ENCODE results near the gene RBBP4. TPM values are rescaled to one million over a fixed set of nuclear protein-coding genes. Genes with fewer than 3 reads are reported as not detected.
"Not testable (repeated sequence)": the region's sequence is repeated elsewhere in the genome, so short reads cannot be mapped to it uniquely, and the experiment has no call there.

RBBP4 gene
- total RNA-seq, 1 donor from 2014 or later, result 253 TPM

GRCh38 chr1:32693455-32694174, 42.6 kb downstream of the RBBP4 start:
- DNase-seq (ENCODE audit: low read depth), result no peak

GRCh38 chr1:32695098-32695904, 44.3 kb downstream of the RBBP4 start:
- peak; percentile 80 for DNase-seq (ENCODE audit: low read depth)

DNA sequence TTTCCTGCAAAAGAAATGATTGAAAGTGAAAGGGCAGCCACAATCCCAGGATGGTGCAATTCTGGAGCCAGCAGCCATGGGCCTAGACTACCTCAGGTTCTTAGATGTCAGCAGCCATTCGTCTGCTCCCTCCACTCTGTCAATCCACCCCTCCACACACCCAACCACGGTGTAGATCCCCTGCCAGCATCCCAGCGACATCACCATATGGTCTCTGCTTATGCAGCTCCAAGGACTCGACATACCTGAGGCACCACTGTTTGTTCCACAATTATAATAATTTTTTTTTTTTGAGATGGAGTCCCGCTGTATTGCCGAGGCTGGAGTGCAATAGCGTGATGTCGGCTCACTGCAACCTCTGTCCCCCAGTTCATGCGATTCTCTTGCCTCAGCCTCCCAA, 45.0 kb downstream of the RBBP4 start:
- no peak for DNase-seq (ENCODE audit: low read depth)

DNA sequence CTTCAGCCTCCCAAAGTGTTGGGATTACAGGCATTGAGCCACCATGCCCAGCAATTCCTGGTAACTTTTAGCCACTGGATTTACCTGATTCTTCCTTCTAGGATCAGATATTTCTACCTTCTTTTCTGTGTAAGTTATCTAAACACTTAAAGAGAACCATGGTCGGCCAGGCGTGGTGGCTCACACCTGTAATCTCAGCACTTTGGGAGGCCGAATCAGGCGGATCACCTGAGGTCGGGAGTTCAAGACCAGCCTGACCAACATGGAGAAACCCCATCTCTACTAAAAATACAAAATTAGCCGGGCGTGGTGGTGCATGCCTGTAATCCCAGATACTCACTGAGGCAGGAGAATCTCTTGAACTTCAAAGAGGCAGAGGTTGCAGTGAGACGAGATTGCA, 46.0 kb downstream of the RBBP4 start:
- DNase-seq (ENCODE audit: low read depth), result not testable (repeated sequence)

- DNase-seq (ENCODE audit: low read depth), result no peak
Observed at GRCh38 chr1:32701421-32701911, 50.5 kb downstream of the RBBP4 start.

GRCh38 chr1:32701951-32702598, 51.1 kb downstream of the RBBP4 start:
- DNase-seq (ENCODE audit: low read depth), result no peak

DNA sequence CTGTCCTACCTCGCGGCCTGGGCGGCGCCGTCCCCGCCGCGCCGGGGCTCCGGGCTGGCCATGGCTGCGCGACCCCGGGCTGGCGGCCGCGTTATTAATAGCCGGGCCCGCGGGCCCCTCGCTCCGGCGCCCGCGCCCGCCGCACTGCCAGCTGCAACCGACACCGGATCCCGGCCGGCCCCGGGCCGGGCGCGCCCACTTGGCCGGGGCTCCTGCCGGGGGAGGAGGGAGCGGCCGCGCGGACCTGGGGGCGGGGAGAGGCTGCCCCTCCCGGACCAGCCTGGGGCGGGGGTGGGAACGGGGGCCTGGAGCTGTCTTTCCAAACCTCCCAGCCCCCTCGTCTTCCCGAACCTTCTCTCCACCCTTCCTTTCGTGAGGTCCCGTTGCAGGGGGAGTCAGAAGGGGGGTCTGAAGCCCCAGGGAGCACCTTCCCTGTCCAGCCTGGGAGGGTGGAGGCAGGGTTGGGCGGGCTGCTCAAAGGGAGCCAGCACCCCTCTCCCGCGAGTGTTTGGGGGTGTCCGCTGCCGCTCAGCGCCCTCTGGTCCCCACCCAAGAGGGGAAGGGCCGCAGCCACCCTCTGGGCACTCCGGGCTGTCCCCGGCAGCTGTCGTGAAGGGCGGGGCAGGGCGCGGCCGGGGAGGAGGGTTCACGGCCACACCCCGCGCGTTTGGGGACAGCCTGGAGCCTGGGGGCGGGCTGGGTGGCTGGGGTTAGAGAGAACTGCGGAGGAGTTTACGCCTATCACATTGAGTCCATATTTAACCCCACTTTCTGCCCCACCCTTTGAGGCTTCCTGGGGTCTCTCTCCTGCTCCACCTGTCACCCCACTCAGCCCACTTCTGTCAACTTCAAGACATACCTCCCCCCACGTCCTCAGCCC, 51.8 kb downstream of the RBBP4 start, which contains the start of gene SYNC:
Gene SYNC (minus strand): TSS at position 172 of the 880 bp plus-strand sequence. CDS start 110 bp downstream, at position 62.
- no peak for DNase-seq (ENCODE audit: low read depth)

GRCh38 chr1:32703479-32704291, 52.7 kb downstream of the RBBP4 start:
- peak; percentile 89 for DNase-seq (ENCODE audit: low read depth)

DNA sequence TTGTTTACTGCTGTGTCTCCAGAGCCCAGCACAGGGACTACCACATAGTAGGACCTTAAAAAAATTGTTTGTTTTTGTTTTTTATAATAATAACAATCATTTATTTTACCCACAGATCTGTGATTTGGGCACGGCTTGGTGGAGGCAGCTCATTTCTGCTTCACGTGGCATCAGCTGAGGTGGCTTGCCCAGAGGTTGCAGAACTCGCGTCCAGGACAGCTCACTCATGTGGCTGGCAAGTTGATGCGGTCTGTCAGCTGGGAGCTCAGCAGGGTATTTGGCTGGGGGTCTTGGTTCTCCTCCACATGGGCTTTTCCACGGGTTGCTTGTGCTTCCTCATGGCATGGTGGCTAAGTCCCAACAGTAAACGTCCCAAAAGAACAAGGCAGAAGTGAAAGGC, 54.5 kb downstream of the RBBP4 start:
- DNase-seq (ENCODE audit: low read depth), result no peak

DNA sequence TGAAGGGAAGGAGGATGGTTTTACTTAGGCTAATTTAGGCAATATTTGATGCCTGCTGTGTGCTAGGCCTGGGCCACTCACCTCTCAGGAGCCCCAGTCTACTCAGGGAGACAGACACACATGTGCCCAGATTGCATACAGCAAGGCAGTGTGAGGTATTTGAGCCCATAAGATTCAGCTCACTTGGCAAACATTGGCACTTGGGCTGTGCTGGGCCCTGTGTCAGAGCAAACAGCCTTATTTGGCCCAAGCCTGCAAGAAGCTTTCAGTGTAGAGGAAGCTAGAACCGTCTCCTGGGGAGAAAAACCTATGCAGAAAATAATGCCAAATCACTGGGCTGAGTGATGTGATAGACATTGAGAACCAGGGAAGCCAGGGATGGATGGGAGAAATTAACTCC, 55.5 kb downstream of the RBBP4 start:
- no peak for DNase-seq (ENCODE audit: low read depth)

DNA sequence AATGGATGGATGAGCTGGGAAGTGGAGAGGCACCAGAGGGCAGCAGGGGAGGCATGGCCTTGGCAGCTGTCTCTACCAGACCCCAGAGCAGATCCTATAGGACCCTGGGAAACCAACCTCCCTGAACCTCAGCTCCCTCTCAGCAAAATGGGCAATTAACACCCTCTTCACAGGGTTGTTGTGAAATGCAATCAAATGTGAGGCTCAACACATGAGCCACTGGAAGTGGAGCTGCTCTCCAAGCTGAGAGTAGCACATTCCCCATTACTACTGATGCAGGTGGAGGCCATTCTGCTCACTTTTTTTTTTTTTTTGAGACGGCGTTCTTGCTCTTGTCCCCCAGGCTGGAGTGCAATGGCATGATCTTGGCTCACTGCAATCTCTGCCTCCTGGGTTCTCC, 58.1 kb downstream of the RBBP4 start:
- DNase-seq (ENCODE audit: low read depth), result no peak

DNA sequence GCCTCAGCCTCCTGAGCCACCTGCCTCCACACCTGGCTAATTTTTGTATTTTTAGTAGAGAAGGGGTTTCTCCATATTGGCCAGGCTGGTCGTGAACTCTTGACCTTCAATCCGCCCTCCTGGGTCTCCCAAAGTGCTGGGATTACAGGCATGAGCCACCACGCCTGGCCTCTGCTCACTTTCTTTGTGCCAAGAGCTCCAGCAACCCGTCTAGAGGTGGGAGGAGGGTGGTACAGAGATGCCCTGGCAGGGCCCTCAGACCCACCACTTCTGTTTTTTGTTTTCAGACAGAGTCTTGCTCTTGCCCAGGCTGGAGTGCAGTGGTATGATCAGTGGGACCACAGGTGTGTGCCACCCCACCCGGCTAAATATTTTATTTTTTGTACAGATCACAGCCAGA, 58.5 kb downstream of the RBBP4 start:
- no peak for DNase-seq (ENCODE audit: low read depth)

DNA sequence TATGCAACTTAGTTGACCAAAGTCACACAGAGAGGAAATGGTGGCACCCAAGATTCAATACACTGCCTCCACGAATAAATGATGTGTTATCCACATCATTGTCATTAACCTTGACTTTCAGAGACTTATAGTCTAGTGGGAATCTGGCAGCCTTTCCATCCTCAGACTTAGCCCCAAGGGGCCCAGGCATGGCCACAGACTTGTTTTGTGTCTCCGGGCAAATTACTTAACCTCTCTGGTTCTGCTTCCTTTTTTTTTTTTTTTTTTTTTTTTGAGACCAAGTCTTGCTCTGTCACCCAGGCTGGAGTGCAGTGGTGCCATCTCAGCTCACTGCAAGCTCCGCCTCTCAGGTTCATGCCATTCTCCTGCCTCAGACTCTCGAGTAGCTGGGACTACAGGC, 60.2 kb downstream of the RBBP4 start:
- DNase-seq (ENCODE audit: low read depth), result not testable (repeated sequence)

DNA sequence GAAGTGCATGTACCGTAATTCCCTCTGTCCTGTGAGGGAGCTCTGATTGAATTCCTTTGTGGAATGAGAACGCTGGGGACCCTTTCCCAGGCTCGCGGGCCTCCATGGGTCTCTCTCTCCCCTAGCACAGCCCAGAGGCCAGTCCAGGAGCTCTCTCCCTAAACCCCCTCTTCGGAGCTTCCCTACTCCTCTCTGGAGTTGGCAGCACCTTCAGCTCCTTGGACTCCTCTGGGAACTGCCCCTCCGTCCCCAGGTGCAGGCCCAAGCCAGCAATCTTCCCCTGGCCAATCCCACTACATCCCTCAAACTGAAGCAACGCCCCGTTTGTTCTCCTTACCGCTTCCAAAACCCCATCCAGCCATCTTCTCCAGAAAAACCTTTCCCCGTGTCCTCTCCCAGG, 62.1 kb downstream of the RBBP4 start:
- DNase-seq (ENCODE audit: low read depth), result no peak

GRCh38 chr1:32714277-32714676, 63.3 kb downstream of the RBBP4 start:
- peak; percentile 74 for DNase-seq (ENCODE audit: low read depth)

GRCh38 chr1:32715901-32716311, 64.9 kb downstream of the RBBP4 start:
- no peak for DNase-seq (ENCODE audit: low read depth)

- peak; percentile 80 for DNase-seq (ENCODE audit: low read depth)
Observed at GRCh38 chr1:32716312-32717148, 65.5 kb downstream of the RBBP4 start.

GRCh38 chr1:32717503-32717902, 66.5 kb downstream of the RBBP4 start:
- no peak for DNase-seq (ENCODE audit: low read depth)

- DNase-seq (ENCODE audit: low read depth), result no peak
Observed at GRCh38 chr1:32718036-32718435, 67.0 kb downstream of the RBBP4 start.

DNA sequence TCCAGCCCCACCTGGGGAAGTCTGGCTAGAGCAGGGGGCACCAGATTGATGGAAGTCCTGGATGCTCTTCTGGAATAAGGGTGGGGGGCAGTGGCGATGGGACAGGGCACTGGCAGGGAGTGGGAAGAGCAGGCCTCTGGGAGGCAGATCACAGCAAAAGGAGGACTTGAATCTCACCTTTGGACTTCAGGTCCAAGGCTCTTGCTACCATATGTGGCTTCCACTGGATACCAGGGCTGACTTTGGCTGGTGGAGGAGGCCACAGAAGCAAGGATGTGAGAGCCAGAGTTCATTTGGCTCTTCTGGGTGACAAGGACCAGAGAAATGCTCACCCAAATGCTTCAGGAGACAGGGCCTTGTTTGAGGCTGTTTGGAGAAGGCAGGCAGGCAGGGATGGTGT, 67.5 kb downstream of the RBBP4 start:
- DNase-seq (ENCODE audit: low read depth), result no peak

Measured in renal cortical epithelial cell (primary cell).